Ramos (cell line): ENCODE data around the gene WDR59.
"Not testable (repeated sequence)": the region's sequence is repeated elsewhere in the genome, so short reads cannot be mapped to it uniquely, and the experiment has no call there.

Experiments
- in situ Hi-C: fragments of 300-500 bp; cut with MboI; formaldehyde crosslinking; loops from one replicate; pipeline ENCODE4 v1.14.3; 2022; ENCODE audit warnings: low sequenced_read_pairs; ENCODE audit not compliant: unreplicated experiment

WDR59 gene

DNA sequence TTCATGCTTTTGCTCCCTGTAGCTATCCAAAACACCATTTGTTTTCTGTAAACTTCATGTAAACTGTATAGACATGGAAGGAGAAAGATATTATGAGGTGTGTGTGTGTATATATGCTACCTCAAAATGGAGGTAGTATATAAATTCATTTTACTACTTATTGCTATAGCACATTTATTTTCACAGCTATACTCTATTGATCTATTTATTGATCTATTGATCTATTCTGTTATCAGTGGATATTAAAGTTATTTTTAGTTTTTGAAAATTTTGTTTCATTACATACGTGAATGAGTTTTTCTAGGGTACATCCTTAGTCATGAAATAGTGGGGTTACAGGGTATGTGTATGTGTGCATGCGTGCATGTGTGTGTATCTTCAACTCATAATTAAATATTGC lies 29.4 kb upstream of the WDR59 start:
- in situ Hi-C loops, result no loop called here

DNA sequence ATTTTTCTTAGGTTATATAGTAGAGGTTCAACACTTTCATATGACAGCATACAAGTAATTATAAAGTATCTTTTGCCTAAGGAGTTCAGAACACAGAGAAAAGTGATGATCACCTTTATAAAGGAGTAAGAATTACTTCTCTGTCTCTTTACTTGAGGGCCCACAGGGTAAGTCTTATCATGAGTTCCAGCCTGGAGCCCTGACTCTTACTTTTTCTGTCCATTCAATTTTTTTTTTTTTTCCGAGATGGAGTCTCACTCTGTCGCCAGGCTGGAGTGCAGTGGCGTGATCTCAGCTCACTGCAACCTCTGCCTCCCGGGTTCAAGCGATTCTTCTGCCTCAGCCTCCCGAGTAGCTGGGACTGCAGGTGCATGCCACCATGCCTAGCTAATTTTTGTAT lies 28.2 kb upstream of the WDR59 start:
- in situ Hi-C loops, result not testable (repeated sequence)

DNA sequence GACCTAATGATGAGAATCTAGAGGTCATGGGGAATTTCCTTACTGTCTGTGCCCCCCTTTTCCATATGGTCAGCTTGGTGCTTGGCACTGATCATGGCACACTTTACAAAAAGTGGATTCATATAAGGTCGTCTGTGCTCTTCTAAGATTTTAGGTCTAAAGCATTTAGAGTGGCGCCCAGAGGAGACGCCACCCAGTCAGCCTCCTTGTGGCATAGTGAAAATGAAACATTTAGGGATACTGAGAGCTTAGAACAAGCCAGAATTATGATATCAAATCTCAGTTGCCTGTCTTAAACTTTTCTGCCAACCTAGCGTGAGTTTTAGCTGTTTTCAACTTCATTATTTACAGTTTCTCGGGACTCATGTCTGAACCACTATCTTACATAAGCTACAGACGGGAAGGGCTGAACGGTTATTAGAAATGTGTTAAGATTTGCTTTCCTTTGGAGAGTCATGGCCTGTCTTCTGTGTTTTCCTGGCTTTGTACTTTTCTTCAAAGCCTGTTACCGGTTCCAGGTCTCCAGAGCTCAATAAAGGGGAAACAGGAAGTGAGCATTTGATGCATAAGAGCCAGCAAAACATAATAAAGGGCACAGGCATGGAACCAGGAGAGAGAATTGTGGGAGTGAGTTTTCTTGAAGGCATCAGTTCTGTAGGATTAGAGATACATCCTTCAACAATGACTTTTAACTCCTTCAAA lies 27.6 kb upstream of the WDR59 start:
- in situ Hi-C loops, result no loop called here

GRCh38 chr16:75011634-75012307 lies 26.8 kb upstream of the WDR59 start:
- in situ Hi-C loops, result no loop called here

DNA sequence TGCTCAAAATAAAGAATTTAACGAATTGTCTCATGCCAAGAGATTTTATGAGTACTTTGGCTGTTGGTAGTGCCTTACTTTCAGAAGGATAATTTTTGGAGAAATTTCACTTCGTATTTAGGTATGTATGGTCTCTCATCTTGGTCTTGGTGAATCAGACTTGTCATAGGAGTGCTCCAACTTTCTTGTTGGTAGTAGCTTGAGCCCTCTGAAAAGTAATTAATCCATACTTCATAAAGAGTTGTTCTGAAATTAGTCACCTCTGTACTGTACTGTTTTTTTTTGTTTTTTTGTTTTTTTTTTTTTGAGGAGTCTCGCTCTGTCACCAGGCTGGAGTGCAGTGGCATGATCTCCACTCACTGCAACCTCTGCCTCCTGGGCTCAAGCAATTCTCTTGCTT lies 25.5 kb upstream of the WDR59 start:
- in situ Hi-C loops, result no loop called here

GRCh38 chr16:75007443-75007842 lies 22.5 kb upstream of the WDR59 start:
- in situ Hi-C loops, result no loop called here

GRCh38 chr16:75005697-75006096 lies 20.8 kb upstream of the WDR59 start:
- in situ Hi-C loops, result no loop called here

- in situ Hi-C loops, result loop anchor here (5.0 kb wide), 1 partner anchor 103 kb away; no protein-coding TSS in a partner anchor
Observed at GRCh38 chr16:75004460-75004859, 19.5 kb upstream of the WDR59 start.

- in situ Hi-C loops, result loop anchor here (5.0 kb wide), 1 partner anchor 103 kb away; no protein-coding TSS in a partner anchor
Observed at GRCh38 chr16:75003931-75004330, 19.0 kb upstream of the WDR59 start.

- in situ Hi-C loops, result loop anchor here (5.0 kb wide), 1 partner anchor 105 kb away; no protein-coding TSS in a partner anchor
Observed at GRCh38 chr16:75002474-75002873, 17.6 kb upstream of the WDR59 start.

- in situ Hi-C loops, result loop anchor here (5.0 kb wide), 1 partner anchor 107 kb away; no protein-coding TSS in a partner anchor
Observed at GRCh38 chr16:75000481-75001081, 15.7 kb upstream of the WDR59 start.

- in situ Hi-C loops, result loop anchor here (5.0 kb wide), 1 partner anchor 107 kb away; no protein-coding TSS in a partner anchor
Observed at GRCh38 chr16:74999609-75000480, 14.9 kb upstream of the WDR59 start.

DNA sequence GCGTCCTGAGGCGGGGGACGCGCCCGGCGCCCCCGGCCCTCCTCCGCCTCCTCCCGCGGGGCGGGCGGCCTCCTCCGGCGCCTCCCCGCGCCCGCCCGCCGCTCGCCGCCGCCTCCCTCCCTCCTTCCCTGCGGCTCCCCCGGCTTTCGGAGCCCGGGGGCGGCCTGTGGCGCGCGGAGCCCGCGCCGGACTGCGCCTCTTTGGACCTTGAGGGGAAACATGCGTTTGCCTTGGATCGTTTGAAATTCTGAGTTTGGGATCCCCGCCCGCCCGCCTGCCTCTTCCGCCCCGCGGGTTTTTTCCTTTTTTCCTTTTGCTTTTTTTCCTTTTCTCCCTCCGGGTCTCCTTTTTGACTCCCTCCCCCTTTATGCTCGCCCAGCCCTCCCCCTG lies 14.3 kb upstream of the WDR59 start:
- in situ Hi-C loops, result no loop called here

- in situ Hi-C loops, result no loop called here
Observed at GRCh38 chr16:74998481-74999218, 13.7 kb upstream of the WDR59 start, which contains the start of gene ZNRF1. Gene ZNRF1, plus strand, starts transcription at chr16:74999024. Its CDS starts 648 bp downstream, at chr16:74999672.

DNA sequence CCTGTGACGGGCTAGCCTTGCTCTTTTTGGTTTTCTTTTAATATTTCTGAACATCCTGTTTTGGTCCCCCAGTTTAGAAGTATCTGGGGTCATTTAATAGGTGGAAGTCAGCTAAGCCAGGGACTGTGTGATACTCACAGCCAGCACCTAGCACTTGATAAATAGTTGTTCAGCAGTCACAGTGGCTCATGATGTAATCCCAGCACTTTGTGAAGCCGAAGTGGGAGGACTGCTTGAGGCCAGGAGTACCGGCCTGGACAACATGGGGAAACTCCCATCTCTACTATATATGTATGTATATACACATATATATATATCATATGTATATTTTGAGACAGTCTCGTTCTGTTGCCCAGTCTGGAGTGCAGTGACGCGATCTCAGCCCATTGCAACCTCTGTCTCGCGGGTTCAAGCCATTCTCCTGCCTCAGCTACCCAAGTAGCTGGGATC lies 12.1 kb upstream of the WDR59 start:
- in situ Hi-C loops, result no loop called here

DNA sequence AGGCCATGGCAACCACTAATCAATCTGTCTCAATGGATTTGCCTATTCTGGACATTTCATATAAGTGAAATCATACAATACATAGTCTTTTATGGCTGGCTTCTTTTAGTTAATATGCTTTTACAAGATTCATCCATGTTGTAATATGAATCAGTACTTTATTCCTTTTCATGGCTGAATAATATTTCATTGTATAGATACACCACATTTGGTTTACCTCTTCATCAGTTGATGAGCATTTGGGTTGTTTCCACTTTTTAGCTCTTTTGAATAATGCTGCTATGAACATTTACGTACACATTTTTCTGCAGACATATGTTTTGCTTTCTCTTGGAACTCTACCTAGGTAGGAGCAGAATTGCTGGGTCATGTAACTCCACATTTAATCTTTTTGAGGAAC lies 11.1 kb upstream of the WDR59 start:
- in situ Hi-C loops, result no loop called here

- in situ Hi-C loops, result no loop called here
Observed at GRCh38 chr16:74991593-74992403, 6.9 kb upstream of the WDR59 start.

DNA sequence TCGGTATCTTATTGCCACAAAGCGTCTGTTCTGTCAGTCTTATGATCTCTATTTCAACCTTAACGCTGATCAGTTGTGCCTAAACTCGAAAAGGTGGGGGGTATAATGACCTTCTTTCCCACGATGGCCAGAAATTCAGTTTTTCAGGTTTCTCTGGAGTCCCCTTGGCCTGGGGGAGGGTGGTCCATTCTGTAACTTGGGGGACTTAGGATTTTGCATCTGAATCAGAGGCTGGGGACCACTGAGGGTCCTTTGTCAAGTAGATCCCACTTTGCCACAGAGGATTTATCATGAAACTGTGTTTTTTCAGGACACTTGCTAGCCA lies 6.3 kb upstream of the WDR59 start:
- in situ Hi-C loops, result no loop called here

DNA sequence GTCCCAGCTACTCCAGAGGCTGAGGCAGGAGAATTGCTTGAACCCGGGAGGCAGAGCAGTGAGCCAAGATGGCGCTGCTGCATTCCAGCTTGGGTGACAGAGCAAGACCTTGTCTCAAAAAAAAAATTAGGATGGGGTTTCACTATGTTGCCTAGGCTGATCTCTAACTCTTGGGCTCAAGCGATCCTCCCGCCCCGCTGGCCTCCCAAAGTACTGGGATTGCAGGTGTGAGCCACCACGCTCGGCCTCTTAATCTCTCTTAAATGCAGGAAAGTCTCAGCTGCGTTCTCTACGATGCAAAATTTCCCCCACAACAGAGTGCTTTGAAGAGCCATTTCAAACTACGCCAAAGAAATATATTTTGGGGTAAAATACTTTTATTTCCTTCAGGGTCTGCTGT lies 5.9 kb upstream of the WDR59 start:
- in situ Hi-C loops, result no loop called here
